Body of pancreas (tissue), 4 donors: Measurements from ENCODE around the gene SEMA7A. TPM values are rescaled to one million over a fixed set of nuclear protein-coding genes. Genes with fewer than 3 reads are reported as not detected.
A peak's percentile ranks its signal among the peaks of the same experiment; 100 is the strongest.

Experiments used
- ATAC-seq: fragments of 150-250 bp; one replicate; pipeline ENCODE4 v1.9.1; 2016
- DNase-seq, 4 donors: peaks; one replicate each; pipeline ENCODE4 v3.0.0-alpha.2; 2019
- H3K27ac ChIP-seq, 4 donors: fragments of 200-600 bp; sonication (generic); 1 replicate in 3 of 4; 2 replicates in 1 of 4; pipeline versions ENCODE4 v1.5.1 to v1.6.1; 2016 to 2019; ENCODE audit warnings: mild to moderate bottlenecking in 1 of 4, mixed read lengths in 1 of 4, moderate library complexity in 1 of 4
- H3K27me3 ChIP-seq, 2 donors: fragments of 200-600 bp; sonication (generic); one replicate each; pipeline ENCODE4 v1.6.0; 2016; ENCODE audit warnings: mild to moderate bottlenecking in 1 of 2
- H3K36me3 ChIP-seq, 2 donors: fragments of 200-600 bp; sonication (generic); replicated peaks in 1 of 2; 2 replicates each; pipeline ENCODE4 v1.5.1; 2016; ENCODE audit warnings: low read depth in 2 of 2; ENCODE audit not compliant: insufficient read depth in 1 of 2
- H3K4me1 ChIP-seq: fragments of 200-600 bp; sonication (generic); one replicate; pipeline ENCODE4 v1.6.0; 2016
- H3K4me3 ChIP-seq, 2 donors: fragments of 200-600 bp; sonication (generic); 1 replicate in 1 of 2; 2 replicates in 1 of 2; pipeline ENCODE4 v1.5.1; 2016 to 2019
- H3K9me3 ChIP-seq, 3 donors: fragments of 200-600 bp; sonication (generic); 1 replicate in 2 of 3; 2 replicates in 1 of 3; pipeline ENCODE4 v1.5.1; 2016
- POLR2A ChIP-seq, 3 donors: fragments of 450-650 bp; IDR thresholded peaks; one replicate each; pipeline ENCODE4 v1.6.1; 2016; ENCODE audit warnings: antibody characterized with exemption in 3 of 3, mild to moderate bottlenecking in 2 of 3
- WGBS, 2 donors: methylation state at CpG; one replicate each; pipeline ENCODE4 v1.1.5; 2017; 5-methylcytosine and 5-hydroxymethylcytosine counted together
- intact Hi-C: fragments of 100-400 bp; cut with DNase I; formaldehyde crosslinking; loops from one replicate; pipeline ENCODE4 v1.15.1; 2023
- total RNA-seq, 2 donors: library from RNA; depleted of rRNA; stranded (reverse); fragments of >200 nt; gene quantifications; one replicate each; pipeline ENCODE4 v1.1.0, GENCODE V29; 2016
- TF ChIP-seq, protein P1 (sequence below), 7 experiments: fragments of 450-650 bp in 4 of 7; fragments of 200-600 bp in 3 of 7; sonication (generic) in 3 of 7; IDR thresholded peaks; one replicate each; pipeline ENCODE4 v1.5.1; 2016 to 2019; ENCODE audit warnings: antibody characterized with exemption in 7 of 7

SEMA7A gene
- total RNA-seq, 2 donors from 2014 or later, result 0.33 to 0.52 TPM

DNA sequence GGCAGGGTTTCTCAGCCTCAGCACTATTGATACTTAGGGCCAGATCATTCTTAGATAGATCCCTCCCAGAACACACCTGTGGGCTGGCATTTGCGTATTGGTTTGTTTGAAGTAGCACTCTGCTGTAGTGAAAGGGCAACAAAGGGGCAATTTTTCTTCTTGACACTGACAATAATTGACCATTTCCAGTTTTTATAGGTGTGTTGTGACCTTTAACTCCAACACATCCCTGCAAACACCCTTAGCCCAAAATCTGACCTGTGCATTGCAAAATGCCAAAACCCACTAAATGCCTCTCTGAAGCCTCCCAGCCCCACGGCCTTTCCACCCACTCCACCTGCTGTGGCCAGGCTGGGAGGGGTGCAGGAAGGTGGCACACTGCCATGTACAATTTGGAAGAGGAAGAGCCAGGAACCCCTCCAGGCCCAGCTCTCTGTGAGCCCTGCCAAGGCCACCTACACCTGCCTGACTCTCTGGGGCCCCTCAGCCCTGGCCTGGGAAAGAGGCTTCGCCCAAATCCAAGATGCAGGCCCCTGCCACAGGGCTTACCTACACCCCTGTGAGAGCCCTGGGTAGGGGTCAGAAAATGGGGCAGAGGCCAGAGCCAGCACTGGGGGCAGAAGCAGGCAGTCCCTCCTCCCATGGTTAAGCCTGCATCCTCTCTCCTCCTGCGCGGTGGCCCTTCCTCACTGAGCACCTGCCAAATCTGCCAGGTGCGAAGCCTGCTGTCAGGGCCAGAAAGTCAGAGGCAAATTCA, 56.8 kb downstream of the SEMA7A start:
- no peaks in the 10 kb centered on the region for H3K27me3 ChIP-seq
- H3K4me3 ChIP-seq, result no peak overlapping the region
- intact Hi-C loops, result loop anchor here (10.0 kb wide), 1 partner anchor 248 kb away; no protein-coding TSS in a partner anchor
- DNase-seq, result no peak
- no peak for ATAC-seq
- H3K4me1 ChIP-seq, result peaks cover 20% of the 10 kb centered on the region
- H3K9me3 ChIP-seq, result no peaks in the 10 kb centered on the region
- no peak for TF ChIP-seq POLR2A (IDR thresholded peaks at IDR 0.05)
- TF ChIP-seq, protein P1, sequence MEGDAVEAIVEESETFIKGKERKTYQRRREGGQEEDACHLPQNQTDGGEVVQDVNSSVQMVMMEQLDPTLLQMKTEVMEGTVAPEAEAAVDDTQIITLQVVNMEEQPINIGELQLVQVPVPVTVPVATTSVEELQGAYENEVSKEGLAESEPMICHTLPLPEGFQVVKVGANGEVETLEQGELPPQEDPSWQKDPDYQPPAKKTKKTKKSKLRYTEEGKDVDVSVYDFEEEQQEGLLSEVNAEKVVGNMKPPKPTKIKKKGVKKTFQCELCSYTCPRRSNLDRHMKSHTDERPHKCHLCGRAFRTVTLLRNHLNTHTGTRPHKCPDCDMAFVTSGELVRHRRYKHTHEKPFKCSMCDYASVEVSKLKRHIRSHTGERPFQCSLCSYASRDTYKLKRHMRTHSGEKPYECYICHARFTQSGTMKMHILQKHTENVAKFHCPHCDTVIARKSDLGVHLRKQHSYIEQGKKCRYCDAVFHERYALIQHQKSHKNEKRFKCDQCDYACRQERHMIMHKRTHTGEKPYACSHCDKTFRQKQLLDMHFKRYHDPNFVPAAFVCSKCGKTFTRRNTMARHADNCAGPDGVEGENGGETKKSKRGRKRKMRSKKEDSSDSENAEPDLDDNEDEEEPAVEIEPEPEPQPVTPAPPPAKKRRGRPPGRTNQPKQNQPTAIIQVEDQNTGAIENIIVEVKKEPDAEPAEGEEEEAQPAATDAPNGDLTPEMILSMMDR (IDR thresholded peaks at IDR 0.05), result no peak
- H3K36me3 ChIP-seq, result no peaks in the 10 kb centered on the region
- H3K27ac ChIP-seq, result no peak overlapping the region
- 72 to 78% methylated on average over 3 to 6 of the region's 6 CpGs for WGBS, 2 donors

DNA sequence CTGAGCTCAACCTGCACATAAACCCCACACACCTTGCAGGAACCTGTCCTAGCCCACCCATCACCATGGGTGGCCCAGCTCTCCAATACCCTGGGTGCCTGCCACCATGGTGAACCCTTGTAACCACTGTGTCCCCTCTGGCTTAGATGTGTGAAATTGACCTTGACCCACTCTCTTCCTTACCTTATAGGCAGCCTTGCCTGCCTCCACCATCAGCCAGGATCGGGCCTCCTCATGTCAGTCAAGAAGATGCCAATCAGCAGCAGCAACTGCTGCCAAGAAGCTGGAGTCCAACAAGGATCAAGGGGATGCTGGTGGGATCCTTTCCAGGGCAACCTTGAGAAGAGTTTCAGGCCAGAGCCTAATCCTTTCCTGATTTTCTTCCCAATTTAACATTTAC, 57.5 kb downstream of the SEMA7A start:
- H3K36me3 ChIP-seq, result no peaks in the 10 kb centered on the region
- no peak for ATAC-seq
- TF ChIP-seq, protein P1 (IDR thresholded peaks at IDR 0.05), result no peak
- TF ChIP-seq POLR2A (IDR thresholded peaks at IDR 0.05), result no peak
- H3K27ac ChIP-seq, result no peak overlapping the region
- intact Hi-C loops, result loop anchor here (10.0 kb wide), 1 partner anchor 249 kb away; no protein-coding TSS in a partner anchor
- peaks cover 20% of the 10 kb centered on the region for H3K4me1 ChIP-seq
- no peaks in the 10 kb centered on the region for H3K27me3 ChIP-seq
- DNase-seq, result no peak
- H3K9me3 ChIP-seq, result no peaks in the 10 kb centered on the region
- WGBS, 2 donors, result 70 to 80% methylated on average over 1 of the region's 1 CpG
- no peak overlapping the region for H3K4me3 ChIP-seq

GRCh38 chr15:74375303-74375693, 58.5 kb downstream of the SEMA7A start:
- Histone ChIP-seq H3K4me3 (no peak overlapping the region), H3K9me3 (no peaks in the 10 kb centered on the region), H3K27ac (no peak overlapping the region), H3K36me3 (no peaks in the 10 kb centered on the region), H3K27me3 (no peaks in the 10 kb centered on the region), H3K4me1 (peaks cover 20% of the 10 kb centered on the region)
- 10 to 13% methylated on average over 9 of the region's 9 CpGs for WGBS, 2 donors
- ATAC-seq, result peak; percentile 47
- intact Hi-C loops, result loop anchor here (10.0 kb wide), 1 partner anchor 250 kb away; no protein-coding TSS in a partner anchor
- TF ChIP-seq, protein P1 (IDR thresholded peaks at IDR 0.05), result peak; percentile 74 to 86 (median 78)
- no peak for TF ChIP-seq POLR2A (IDR thresholded peaks at IDR 0.05)
- DNase-seq, result peak; percentile 81 to 87 (median 83)

GRCh38 chr15:74374648-74375302, 59.0 kb downstream of the SEMA7A start:
- H3K4me3 ChIP-seq, result no peak overlapping the region
- no peak overlapping the region for H3K27ac ChIP-seq
- H3K4me1 ChIP-seq, result peaks cover 20% of the 10 kb centered on the region
- ATAC-seq (no peak), DNase-seq (no peak)
- TF ChIP-seq, protein P1 (IDR thresholded peaks at IDR 0.05), result no peak
- TF ChIP-seq POLR2A (IDR thresholded peaks at IDR 0.05), result no peak
- WGBS, 2 donors, result 17 to 29% methylated on average over 7 to 11 of the region's 11 CpGs
- intact Hi-C loops, result loop anchor here (10.0 kb wide), 1 partner anchor 250 kb away; no protein-coding TSS in a partner anchor
- H3K36me3 ChIP-seq, result no peaks in the 10 kb centered on the region
- H3K9me3 ChIP-seq, result no peaks in the 10 kb centered on the region
- H3K27me3 ChIP-seq, result no peaks in the 10 kb centered on the region
